Erythroblast (primary cell): Measurements from ENCODE around the gene PAK1.
"Not testable (repeated sequence)": the region's sequence is repeated elsewhere in the genome, so short reads cannot be mapped to it uniquely, and the experiment has no call there.

Experiments
- DNase-seq, 2 experiments: peaks; one replicate each; lab custom pipeline; 2025; lab: John Stamatoyannopoulos, UW
- GATA1 ChIP-seq: IDR thresholded peaks from 2 replicates; pipeline ENCODE4 v1.6.1; 2011; ENCODE audit warnings: low read depth, mild to moderate bottlenecking, control low read depth, low read length, moderate library complexity
- POLR2A ChIP-seq: IDR thresholded peaks from 2 replicates; pipeline ENCODE4 v1.6.1; 2011; ENCODE audit warnings: mild to moderate bottlenecking, low read length

PAK1 gene

DNA sequence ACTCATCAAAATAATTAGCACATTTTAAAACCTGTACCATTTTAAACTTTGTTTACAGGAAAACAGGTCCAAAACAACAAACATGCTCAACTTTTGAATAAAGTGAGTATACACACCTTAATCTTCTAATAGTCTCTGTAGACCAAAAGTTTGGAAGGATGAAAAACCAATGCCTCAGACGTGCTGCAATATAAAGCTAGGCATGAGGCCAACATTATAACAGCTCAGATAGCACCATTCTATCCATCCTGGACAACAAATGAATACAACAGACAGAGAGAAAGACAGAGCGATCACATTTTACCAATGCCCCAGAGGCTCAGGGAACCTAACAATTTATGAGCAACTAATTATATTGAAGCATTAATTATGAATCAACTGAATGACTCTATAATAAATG, 77.0 kb downstream of the PAK1 start:
- DNase-seq: no peak
- TF ChIP-seq POLR2A (no peak), GATA1 (no peak)

DNA sequence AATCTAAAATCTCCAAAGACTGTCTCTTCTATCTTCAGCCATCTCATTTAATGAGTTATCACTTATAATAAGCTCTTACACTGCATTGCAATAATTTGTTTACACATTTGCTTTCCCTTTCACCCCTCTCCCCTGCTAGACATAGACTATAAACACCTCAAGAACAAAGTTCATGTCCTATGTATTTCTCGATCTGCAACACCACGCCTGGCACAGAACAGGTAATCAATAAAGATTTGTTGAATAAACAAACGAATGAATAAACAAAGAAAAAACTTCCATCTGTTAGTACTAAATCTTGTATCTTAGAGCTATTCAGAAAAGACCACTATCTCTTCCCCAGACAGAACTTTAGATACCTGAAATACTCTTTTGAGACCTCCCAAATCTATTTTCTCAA, 77.6 kb downstream of the PAK1 start:
- no peak for DNase-seq
- TF ChIP-seq GATA1: no peak
- no peak for TF ChIP-seq POLR2A

- TF ChIP-seq GATA1 (no peak), POLR2A (no peak)
- DNase-seq: no peak
Measured at GRCh38 chr11:77395460-77396173, 78.3 kb downstream of the PAK1 start.

DNA sequence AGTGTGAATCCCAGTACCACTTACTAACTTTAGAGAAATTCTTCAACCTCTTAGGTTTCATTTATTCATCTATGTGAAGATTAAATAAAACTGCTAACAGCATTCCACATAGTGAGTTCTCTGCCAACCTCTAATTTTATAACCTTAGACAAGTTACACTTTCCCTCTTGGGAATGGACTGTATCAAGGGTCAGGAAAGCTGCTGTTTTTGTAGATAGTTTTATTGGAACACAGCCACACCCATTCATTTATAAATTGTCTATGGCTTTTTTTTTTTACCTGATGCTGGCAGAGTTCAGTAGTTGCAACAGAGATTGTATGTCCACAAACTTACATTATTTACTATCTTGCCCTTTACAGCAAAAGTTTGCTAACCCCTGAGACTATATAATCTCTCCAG, 81.1 kb downstream of the PAK1 start:
- DNase-seq: no peak
- TF ChIP-seq GATA1: no peak
- no peak for TF ChIP-seq POLR2A

DNA sequence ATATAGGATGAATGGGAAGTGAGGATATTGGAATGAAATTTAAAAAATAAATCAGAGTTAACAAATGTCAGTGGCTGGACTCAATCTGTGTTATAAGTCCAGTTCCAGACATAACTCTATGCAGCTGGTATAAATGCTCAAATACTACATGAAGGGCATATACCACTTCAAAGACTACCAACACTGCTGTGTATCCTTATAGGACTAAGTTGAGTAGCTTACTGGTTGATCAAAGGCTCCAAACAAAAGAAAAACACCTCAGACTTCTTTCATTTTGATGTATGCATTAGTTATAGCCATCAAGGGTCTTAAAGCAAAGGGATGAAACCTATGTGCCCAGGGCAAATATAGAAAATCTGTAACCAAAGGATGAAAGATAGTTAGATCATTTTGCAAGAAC, 86.2 kb downstream of the PAK1 start:
- TF ChIP-seq GATA1: no peak
- no peak for TF ChIP-seq POLR2A
- no peak for DNase-seq

DNA sequence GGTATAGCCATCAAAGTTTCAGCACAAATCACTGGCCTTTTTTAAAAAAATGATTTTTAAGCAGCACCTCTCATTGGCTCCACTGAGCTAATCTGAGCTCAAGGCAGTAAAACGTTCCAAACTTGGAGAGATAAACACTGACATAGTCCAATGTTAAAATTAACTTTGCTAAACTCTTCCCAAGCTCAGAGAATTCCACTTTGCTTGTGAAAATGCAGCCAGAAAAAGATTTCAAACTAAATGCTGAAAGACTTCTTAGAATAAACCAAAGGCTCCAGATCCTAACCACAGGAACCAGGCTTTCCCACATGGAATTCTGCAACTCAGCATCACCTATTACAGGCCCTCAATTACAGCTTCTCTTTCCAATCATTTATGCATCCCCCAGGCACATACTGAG, 87.7 kb downstream of the PAK1 start:
- no peak for TF ChIP-seq GATA1
- TF ChIP-seq POLR2A: no peak

GRCh38 chr11:77385255-77385771, 88.6 kb downstream of the PAK1 start:
- DNase-seq: not testable (repeated sequence)

More for the DNA sequence above, 87.7 kb downstream of the PAK1 start:
- DNase-seq: no peak

- DNase-seq: no peak
- TF ChIP-seq POLR2A (no peak), GATA1 (no peak)
Measured at GRCh38 chr11:77384571-77384970, 89.3 kb downstream of the PAK1 start.

GRCh38 chr11:77383349-77383748, 90.5 kb downstream of the PAK1 start:
- DNase-seq: not testable (repeated sequence)

DNA sequence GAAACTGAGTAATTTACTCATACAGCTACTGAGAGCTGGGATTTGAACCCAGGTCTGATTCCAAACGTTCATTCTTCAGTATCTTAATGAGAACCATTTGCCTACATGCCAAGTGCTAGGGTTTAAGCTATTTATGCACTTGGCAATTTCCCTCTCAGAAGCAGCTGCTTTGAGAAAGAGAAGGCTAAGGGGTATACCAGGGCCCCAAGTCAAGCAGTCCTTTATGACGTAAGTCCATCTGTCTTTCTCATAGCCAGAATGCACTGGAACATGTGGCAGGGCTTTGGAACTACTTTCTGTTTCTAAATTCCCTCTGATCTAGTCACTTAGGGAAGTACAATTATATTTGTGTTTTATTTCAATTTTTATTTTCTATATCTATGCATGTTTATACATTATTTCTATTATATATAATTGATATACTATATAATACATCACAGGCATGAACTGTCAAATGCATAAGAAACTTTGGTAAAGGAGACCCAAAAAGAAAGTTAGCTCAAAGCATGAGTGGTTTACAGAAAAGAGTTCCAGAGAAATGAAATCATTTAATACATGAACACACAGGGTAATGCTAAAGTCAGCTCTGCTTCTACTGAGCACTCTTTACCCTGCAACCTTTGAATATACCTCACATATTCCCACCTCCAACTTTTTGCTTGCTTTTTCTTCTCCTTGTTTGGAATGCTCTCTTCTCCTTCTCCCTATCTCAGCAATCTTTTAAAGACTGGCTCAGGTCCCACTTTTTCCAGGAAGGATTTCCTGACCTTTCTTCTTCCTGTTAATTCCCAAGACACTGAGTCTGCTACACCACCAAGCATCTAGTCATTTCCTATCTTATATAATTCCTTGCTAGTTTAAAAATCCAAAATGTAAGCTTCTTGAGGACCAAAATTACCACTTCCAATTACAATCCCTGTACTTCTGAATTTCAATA, 91.9 kb downstream of the PAK1 start:
- TF ChIP-seq GATA1 (no peak), POLR2A (no peak)
- no peak for DNase-seq

GRCh38 chr11:77379934-77380333, 94.0 kb downstream of the PAK1 start:
- no peak for DNase-seq
- TF ChIP-seq GATA1 (no peak), POLR2A (no peak)

DNA sequence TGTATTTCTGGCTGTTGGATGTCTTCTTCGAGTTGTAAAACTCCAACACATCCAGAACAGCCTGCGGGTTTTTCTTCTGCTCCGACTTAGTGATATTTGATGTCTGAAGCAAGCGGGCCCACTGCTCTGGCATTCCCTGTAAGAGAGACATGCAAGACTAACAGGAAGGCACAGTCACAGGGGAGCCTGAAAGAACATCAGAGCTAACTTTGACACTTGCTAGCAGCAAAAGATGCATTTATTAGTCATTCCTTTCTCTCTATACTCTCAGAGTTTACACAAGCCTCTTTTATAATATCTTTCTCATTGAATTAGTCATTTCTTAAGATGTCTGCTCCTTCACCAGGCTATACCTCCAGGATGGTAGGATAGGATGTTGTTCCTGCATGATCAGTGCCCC, 94.6 kb downstream of the PAK1 start:
- TF ChIP-seq GATA1 (no peak), POLR2A (no peak)
- no peak for DNase-seq

DNA sequence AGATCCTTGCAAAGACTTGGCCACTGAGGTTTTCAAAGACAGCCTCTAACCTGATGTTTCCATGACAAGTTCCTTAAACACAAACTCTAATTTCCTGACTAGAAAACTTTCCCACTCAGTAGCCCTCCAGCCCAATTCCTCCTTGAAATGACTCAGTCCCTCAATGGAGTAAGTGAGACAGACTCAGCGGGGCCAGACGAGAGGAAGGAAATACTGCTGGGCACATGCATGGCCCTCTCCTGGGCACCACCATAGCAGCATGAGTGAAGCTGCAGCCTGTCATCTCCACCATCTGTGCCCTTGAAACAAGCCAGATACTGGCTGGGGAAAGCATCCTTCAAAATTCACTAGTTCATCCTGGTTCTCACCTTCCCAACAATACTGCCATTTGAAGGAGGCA, 96.2 kb downstream of the PAK1 start:
- no peak for DNase-seq
- TF ChIP-seq POLR2A: no peak
- TF ChIP-seq GATA1: no peak

DNA sequence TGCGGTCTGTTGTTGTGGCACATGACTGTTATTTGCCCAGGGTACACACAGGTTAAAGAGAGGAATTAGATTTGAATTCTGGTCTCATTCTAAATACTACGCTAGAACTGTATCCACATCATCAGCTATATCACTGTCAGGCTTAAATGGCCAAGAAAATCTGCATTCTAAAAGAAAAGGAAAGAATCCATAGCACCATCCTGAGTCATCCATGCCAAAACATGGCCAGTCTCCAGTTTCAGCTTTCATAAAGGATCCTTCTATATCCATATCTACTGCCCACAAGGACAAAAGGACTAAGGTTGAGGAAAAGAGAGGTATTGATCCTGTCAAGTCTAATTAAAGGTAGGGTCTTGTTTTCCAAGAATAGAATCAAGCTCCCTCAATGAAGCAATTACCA, 98.8 kb downstream of the PAK1 start:
- TF ChIP-seq POLR2A: no peak
- TF ChIP-seq GATA1: no peak
- no peak for DNase-seq

- no peak for DNase-seq
- TF ChIP-seq GATA1: no peak
- TF ChIP-seq POLR2A: no peak
Measured at GRCh38 chr11:77374611-77375031, 99.3 kb downstream of the PAK1 start.
